SK-MEL-5 (cell line): ENCODE data around the gene ZGRF1. TPM values are rescaled to one million over a fixed set of nuclear protein-coding genes. Genes with fewer than 3 reads are reported as not detected.
A peak's percentile ranks its signal among the peaks of the same experiment; 100 is the strongest.
"Not testable (repeated sequence)": the region's sequence is repeated elsewhere in the genome, so short reads cannot be mapped to it uniquely, and the experiment has no call there.

ENCODE experiments used
- DNase-seq: peaks from one replicate; pipeline ENCODE4 v3.0.0-alpha.2; 2016; ENCODE audit warnings: low read depth, low spot score
- in situ Hi-C: cut with HindIII; loops from 2 replicates; pipeline ENCODE4 v1.10.0; 2016; ENCODE audit warnings: low sequenced_read_pairs, high pct_unique_total_duplicates, low pct_unique_long_range_greater_than_20kb
- total RNA-seq: library from RNA; depleted of rRNA; stranded (reverse); fragments of >200 nt; shearing (Covaris generic); gene quantifications from 2 replicates; pipeline ENCODE4 v1.2.3, GENCODE V29; 2014

ZGRF1 gene
- total RNA-seq, 1 experiment from 2014 or later = 6.7 TPM

DNA sequence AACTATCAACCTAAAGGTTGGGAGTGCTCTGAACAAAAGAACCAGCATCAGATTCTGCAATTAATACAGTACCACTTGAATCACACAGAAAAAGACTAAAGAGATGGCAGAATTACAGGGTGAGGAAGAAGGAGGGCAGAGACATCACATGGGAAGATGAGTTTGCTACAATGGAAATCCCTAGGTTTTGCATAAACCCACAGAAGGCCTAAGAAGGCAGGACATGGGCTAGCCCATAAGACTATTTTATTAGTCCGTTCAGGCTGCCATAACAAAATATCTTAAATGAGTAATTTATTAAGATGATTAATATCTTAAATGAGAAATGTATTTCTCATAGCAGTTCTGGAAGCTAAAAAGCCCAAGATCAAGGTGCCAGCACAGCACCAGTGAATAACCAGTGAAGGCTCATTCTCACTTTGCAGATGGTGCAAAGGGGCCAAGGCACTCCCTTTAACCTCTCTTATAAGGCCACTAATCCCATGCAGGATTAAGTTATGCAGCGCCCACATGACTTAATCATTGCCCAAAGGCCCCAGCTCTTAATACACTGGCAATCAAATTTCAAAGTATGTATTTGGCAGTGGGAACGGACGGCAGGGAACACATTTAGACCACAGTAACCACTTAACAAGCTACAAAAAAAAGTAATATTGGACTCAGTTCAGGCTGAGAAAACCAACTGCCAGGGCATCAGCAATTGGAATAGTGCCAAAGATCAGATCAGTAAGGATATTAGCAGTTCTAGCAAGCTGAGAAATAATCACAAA lies 73.1 kb downstream of the ZGRF1 start:
- in situ Hi-C loops = no loop called here
- DNase-seq = no peak

- DNase-seq = no peak
- in situ Hi-C loops = no loop called here
These were observed 74.3 kb downstream of the ZGRF1 start for GRCh38 chr4:112562254-112562879.

DNA sequence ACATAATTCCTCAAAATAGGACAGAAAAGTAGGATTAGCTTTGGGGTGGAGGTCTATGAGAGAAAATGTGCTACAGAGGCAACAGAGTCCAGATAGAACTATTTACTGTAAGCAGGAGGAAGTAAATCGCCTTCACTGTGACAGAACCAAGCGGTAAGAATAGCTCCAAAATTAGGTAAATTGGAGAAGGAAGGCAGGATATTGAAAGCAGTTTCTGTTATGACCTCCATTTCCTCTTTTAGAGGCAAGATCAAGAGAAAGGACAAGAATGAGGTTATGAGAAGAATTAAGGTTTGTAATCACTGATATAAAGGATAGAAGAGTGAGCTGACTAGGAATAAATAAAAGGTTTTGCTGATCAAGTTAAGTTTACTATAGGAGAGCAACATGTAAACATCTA lies 76.6 kb downstream of the ZGRF1 start:
- in situ Hi-C loops = no loop called here
- no peak for DNase-seq

DNA sequence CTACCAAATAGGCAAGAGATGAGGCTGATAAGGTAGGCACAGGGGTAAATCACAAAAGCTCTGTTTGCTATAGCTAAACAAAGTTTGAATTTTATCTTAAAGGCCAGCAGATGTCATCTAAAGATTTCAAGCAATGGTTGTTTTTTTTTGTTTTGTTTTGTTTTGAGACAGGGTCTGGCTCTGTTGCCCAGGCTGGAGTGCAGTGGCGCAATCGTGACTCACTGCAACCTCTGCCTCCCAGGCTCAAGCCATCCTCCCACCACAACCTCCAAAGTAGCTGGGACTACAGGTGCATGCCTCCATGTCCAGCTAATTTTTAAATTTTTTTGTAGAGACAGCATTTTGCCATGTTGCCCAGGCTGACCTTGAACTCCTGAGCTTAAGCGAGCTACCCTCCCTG lies 77.7 kb downstream of the ZGRF1 start:
- in situ Hi-C loops = no loop called here
- DNase-seq = no peak

- in situ Hi-C loops = no loop called here
These were observed 78.9 kb downstream of the ZGRF1 start for GRCh38 chr4:112557676-112558411.

DNA sequence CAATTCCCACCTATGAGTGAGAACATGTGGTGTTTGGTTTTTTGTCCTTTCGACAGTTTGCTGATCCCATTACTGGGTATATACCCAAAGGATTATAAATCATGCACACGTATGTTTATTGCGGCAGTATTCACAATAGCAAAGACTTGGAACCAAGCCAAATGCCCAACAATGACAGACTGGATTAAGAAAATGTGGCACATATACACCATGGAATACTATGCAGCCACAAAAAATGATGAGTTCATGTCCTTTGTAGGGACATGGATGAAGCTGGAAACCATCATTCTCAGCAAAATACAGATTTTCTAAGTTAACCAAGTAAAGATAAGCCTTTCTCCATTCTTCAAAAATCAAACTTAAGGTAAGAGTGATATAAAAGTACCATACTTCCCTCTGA lies 82.4 kb downstream of the ZGRF1 start:
- DNase-seq, in situ Hi-C loops: not testable (repeated sequence)

More at GRCh38 chr4:112557676-112558411, 78.9 kb downstream of the ZGRF1 start:
- DNase-seq = no peak

DNA sequence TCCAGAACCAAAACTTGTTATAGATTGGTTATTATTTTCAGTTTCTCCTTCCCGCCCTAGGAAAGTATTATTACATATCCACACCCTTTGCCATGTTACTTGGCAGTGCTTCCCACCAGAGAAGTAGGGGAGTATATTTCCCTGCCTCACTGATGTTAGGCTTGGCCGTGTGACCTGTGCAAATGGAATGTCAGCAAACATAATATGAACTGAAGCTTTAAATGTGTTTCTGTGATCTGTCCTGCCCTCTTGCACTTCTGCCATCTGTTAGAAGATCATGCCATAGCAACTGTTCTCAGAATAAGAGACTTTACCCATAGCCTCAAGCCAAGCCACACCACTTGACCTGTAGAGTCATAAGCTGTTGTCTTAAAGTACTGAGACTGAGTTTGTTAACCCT lies 84.0 kb downstream of the ZGRF1 start:
- in situ Hi-C loops = no loop called here

GRCh38 chr4:112550728-112551127 lies 86.0 kb downstream of the ZGRF1 start:
- no peak for DNase-seq
- in situ Hi-C loops = no loop called here

More for the DNA sequence above, 84.0 kb downstream of the ZGRF1 start:
- DNase-seq = no peak

DNA sequence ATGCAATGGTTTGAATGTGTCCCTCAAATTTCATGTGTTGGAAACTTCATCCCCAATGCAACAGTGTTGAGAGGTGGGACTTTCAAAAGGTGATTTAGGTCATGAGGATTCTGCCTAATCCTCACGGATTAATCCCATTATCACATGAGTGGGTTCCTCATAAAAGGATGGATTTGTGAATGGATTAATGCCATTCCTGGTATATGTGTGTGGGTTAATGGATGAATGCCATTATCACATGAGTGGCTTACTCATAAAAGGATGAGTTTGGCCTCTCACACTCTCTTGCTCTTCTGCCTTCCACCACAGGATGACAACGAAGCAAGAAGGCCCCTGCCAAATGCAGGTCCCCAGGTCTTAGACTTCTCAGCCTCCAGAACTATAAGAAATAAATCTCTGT lies 90.2 kb downstream of the ZGRF1 start:
- in situ Hi-C loops = no loop called here
- peak; percentile 69 for DNase-seq

GRCh38 chr4:112545346-112545745 lies 91.4 kb downstream of the ZGRF1 start:
- no peak for DNase-seq
- in situ Hi-C loops = no loop called here

- no peak for DNase-seq
- in situ Hi-C loops = no loop called here
These were observed 96.0 kb downstream of the ZGRF1 start for GRCh38 chr4:112540695-112541094.

DNA sequence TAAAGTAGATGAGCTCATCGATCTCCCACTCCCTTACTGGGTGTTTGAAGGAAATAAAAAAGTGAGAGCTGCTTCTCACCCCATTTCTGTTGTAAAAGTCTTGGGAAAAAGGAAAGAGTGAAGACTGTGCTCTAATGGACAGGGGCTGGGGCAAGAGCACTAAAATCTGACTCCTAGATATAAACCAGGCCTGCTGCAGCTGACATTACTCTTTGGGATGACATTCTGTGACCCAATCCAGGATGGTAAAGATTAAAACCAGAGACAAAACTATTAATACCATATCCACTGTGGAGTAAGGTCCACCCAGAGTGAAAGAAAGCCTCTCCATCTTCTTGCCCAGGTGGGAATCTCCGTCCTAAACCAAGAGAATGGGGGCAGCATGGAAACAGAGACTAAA lies 100.6 kb downstream of the ZGRF1 start:
- in situ Hi-C loops = no loop called here
- no peak for DNase-seq

- DNase-seq = no peak
These were observed 104.4 kb downstream of the ZGRF1 start for GRCh38 chr4:112532267-112532666.

DNA sequence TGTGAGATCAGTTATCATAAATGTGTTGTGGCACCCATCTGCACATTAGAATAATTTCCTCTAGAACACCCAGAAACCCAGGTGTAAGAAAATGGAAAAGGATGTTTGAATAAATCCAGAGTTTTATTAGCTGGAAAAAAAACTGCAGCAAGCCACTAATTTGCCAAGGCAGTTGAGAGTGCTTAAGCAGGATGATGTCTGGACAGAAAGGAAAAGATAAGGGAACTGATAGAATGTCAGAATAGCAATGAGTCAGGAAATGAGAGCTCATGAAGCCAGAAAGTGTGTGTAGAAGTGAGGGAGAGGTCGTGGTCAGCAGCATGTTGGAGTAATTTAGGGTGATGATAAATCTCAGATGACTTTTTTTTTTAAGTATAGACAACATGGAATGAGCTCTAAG lies 105.6 kb downstream of the ZGRF1 start:
- DNase-seq = no peak
- in situ Hi-C loops = no loop called here

More at GRCh38 chr4:112532267-112532666, 104.4 kb downstream of the ZGRF1 start:
- in situ Hi-C loops = no loop called here

DNA sequence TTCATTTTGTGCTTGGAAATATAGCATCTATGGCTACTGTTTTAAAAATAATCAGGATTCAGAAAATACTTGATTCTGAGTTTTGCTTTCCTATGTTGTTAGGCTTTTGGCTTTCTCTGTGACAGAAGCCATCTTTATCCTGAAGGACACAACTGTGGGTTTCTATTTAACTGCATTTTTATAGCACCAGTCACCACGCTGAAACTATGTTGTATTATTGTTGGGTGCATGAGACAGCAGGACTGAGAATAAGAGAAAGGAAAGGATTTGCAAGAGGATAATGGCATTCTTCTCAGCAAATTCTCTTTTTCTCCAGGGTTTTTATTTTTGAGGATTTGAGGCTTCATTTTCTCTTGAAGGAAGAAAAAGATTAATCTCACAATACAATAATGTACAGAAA lies 110.6 kb downstream of the ZGRF1 start:
- in situ Hi-C loops = no loop called here
- DNase-seq = no peak

- in situ Hi-C loops = no loop called here
- DNase-seq = peak; percentile 64
These were observed 112.8 kb downstream of the ZGRF1 start for GRCh38 chr4:112523764-112524505.

- in situ Hi-C loops = no loop called here
- DNase-seq = peak; percentile 66
These were observed 113.5 kb downstream of the ZGRF1 start for GRCh38 chr4:112523008-112523721.
